Activated CD8-positive, alpha-beta memory T cell treated with anti-CD3 and anti-CD28 coated beads, Interleukin-2, amount 50 U/mL, for 24 hours (primary cell): ENCODE measurements around the gene MRPL55.

ENCODE experiments used
- DNase-seq: peaks from one replicate; pipeline ENCODE4 v3.0.0-alpha.2; 2020; ENCODE audit errors: extremely low read depth

The MRPL55 gene

GRCh38 chr1:228101614-228101993 is 7.5 kb downstream of the MRPL55 start:
- DNase-seq = no peak

DNA sequence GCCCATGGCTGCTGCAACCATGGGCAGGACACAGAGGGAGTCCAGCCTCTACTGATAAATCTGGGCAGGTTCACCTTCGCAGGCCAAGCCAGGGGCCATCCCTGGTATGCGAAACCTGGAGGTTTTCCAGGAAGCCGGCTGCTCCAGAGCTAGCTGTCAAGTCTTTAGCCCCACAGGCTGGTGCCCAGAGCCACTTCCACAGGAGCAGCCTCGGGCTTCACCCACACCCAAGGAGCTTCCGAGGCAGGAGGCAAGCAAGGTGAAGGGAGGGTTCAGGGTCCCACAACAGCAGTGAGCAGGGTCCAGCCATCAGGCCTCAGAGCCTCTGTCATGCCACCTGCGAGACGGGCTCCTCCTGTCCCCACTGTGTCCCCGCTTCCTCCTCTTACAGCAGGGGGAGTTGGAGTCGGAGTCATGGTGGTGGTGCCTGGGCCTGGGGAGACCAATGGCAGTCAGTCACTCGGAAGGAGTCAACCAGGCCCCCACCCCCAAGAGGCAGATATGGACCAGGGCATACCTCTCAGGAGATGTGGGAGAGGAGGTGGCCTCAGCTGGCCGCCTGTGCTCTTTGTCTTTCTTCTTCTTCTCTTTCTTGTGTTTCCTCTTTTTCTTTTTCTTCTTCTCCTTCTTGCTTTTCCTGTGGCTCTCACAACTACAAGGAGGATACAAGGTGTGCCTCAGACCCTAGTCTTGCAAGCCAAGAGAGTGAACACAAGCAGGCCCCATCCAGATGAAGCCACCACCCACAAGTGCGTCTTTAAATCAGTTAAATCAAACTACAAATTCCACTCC is 8.1 kb downstream of the MRPL55 start:
- no peak for DNase-seq

GRCh38 chr1:228099331-228099732 is 9.8 kb downstream of the MRPL55 start:
- DNase-seq = no peak

DNA sequence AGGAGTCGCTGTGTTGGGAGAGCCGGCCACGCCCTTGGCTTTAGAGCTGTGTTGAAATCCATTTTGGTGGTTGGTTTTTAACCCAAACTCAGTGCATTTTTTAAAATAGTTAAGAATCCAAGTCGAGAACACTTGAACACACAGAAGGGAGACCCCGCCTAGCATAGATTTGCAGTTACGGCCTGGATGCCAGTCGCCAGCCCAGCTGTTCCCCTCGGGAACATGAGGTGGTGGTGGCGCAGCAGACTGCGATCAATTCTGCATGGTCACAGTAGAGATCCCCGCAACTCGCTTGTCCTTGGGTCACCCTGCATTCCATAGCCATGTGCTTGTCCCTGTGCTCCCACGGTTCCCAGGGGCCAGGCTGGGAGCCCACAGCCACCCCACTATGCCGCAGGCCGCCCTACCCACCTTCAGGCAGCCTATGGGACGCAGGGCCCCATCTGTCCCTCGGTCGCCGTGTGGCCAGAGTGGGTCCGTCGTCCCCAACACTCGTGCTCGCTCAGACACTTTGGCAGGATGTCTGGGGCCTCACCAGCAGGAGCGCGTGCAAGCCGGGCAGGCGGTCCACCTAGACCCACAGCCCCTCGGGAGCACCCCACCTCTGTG is 10.7 kb downstream of the MRPL55 start:
- no peak for DNase-seq

GRCh38 chr1:228097333-228098081 is 11.6 kb downstream of the MRPL55 start:
- DNase-seq = no peak

DNA sequence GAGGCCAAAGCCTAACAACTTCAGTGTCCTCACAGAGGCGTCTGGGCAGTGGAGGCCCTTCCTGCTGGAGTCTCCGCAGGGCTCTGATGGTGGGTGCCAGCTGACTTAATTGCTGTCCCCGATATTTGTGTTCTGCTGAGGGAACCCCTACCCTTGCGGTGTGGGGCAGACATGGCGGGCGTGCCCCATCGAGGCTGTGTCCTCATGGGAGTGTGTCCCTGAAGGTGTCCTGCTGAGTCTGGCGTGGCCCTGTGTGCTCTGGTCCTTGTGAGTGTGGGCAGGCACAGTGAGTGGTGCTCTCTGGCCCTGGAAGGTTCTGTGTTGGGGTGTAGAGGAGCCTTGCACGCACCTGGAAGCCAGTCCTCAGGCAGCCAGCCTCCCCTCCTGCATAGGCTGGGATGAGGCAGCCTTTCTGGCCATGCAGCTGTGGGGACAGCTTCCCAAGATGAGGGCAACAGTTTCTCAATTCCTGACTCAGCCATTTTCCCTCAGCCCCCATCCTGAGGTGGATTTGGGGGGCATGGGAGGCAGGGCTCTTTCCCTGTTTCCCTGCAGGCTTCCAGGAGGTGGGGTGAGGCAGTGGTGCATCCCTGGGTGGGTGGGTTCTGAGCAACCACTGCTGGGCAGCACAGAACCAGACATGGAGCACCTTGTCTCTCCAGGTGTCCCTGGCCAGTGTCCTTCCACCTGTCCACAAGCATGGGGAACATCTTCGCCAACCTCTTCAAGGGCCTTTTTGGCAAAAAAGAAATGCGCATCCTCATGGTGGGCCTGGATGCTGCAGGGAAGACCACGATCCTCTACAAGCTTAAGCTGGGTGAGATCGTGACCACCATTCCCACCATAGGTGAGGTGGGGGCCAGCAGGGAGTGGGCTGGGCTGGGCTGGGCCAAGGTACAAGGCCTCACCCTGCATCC is 12.4 kb downstream of the MRPL55 start:
- no peak for DNase-seq

DNA sequence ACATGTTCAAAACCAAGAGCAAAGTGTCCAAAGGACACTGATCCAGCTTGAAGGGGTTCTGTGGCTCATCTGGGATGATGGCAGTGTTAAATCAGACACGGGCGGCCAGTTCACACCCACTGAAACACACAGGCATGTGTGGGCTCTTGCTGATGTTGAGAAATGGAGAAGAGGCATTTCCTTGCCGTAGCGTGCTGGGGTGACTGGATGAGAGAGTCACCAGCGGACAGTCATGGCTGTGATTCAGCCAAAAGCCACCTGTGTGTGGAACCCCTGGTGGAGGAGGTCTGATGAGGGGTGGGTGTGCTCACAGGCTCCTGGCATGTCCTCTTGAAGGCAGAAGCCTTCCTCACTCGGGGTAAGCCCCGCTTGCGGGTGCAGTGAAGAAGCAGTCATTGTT is 13.2 kb downstream of the MRPL55 start:
- DNase-seq = no peak

DNA sequence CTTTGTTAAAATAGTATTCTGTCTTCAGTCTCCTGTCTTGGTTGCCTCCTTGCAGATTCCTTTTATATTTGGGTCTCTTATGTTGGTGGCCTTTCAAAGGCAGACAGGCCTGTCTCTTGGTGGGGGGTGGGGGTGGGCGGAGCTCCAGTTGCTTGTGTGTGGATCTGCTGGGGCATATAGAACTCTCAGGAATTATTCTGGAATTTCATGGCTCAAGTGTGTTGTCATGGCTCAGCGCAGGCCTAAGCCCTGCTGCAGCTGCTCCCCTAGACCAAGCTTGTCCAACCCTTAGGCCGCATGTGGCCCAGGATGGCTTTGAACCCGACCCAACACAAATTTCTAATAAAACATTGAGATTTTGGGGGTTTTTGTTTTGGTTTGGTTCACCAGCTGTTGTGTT is 13.9 kb downstream of the MRPL55 start:
- DNase-seq = no peak

- DNase-seq = no peak
These were observed 14.6 kb downstream of the MRPL55 start for GRCh38 chr1:228094432-228095016.

GRCh38 chr1:228093050-228093906 is 15.8 kb downstream of the MRPL55 start:
- DNase-seq = no peak

DNA sequence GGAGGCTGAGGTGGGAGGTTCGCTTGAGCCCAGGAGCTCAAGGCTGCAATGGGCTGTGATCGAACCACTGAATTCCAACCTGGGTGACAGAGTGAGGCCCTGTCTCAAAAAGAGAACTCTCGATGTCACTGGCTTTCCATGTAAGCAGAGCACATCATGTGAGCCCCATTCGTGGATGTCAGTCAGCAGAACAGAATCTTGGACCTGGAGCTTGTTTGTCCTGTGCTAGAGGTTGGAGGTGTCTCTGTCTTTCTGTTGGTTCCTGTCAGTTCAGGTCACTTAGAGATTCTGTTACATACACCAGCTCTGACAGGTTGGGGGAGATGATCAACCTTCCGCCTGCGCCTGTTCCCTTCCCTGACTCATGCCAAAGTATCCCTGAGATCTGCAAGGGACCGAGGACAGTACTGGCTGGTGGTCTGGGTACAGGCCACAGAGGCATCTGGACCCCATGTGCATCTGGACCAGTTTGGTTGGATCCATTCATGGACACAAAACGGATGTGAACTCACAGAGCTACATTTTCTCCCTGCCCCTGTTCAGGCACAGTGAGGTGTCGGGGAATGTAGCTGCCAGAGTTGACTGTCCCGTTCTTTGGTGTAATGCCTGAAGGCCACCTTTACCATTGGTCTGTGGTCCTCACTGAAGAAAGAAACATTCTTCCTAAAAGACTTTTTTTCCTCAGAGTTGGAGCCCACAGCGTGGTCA is 16.6 kb downstream of the MRPL55 start:
- DNase-seq = no peak

DNA sequence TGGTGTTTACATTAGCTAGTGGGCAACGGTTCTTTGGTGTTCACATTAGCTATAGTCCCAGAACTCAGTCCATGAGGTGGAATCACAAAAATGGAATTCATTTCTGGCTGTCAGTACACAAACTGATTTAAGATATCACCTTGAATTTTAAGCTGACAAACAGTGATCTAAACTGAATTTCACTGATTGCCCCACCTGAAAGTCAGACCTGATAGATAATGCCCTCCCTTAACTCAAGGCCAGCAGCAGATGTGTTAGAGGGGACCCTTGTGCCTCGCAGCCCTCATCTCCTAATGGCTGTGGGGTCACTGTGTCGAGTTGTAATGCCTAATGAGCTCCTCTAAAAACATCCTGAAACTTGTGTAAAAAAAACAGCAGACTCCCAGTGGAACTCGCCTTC is 18.0 kb downstream of the MRPL55 start:
- no peak for DNase-seq

DNA sequence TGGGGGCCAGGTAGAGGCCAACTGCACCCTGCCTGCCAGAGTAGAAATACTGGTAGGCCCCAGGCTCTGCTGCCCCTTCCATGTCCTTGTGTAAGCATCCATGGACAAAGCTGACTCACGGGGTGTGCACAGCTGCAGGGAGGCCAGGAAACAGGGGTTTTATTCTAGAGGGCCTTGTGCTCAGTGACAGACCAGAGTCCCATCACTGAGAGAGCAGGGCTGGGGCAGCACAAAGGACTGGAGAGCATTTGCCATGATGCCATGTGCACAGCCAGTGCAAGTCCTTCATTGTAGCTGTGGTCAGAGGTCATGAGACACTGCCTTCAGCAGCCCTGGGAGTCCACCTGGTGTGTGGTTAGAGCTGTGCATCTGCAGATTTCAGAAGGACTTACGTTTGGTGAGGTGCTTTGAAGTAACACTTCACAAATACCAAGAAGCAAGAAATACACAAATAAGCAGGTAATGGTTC is 18.5 kb downstream of the MRPL55 start:
- no peak for DNase-seq

DNA sequence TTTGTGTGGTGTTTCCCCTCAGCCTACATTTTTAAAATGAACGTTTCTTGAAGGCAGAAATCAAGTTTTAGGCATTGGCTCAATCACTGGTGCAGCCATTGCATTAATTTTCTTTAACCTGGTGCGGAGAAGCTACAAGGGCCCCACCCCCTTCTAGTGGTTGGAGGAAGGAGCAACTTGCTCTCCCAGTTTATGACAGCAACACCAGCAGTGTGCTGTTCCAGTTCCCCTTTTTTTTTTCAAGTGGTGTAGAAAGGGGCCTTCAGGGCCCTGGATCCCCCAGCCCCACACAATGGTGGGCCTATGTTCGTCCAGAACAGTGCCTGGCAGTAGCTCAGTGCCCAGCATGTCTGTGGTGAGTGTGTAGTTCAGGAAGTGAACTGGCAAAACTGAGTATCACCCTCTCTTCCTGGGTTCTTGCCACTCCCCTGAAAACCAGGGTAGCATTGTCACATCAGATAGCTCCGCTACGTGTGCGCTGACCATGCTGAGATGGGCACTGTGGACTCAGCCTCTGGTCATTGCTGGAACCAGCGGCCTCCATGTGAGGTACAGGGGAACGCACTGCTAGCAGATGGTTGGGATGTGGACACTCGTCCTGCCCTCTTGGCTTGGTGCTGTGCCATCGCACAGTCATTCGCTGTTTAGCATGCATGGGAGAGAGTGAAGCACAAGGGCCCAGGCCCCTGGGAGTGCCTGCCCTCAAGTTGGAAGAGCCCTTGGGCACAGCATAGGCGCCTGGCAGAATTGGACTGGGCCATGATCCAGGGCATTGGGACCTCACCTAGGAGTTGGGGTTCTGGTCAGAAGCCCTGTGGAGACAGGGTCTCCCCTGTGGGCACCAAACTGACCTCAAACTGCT is 19.3 kb downstream of the MRPL55 start:
- DNase-seq = no peak

DNA sequence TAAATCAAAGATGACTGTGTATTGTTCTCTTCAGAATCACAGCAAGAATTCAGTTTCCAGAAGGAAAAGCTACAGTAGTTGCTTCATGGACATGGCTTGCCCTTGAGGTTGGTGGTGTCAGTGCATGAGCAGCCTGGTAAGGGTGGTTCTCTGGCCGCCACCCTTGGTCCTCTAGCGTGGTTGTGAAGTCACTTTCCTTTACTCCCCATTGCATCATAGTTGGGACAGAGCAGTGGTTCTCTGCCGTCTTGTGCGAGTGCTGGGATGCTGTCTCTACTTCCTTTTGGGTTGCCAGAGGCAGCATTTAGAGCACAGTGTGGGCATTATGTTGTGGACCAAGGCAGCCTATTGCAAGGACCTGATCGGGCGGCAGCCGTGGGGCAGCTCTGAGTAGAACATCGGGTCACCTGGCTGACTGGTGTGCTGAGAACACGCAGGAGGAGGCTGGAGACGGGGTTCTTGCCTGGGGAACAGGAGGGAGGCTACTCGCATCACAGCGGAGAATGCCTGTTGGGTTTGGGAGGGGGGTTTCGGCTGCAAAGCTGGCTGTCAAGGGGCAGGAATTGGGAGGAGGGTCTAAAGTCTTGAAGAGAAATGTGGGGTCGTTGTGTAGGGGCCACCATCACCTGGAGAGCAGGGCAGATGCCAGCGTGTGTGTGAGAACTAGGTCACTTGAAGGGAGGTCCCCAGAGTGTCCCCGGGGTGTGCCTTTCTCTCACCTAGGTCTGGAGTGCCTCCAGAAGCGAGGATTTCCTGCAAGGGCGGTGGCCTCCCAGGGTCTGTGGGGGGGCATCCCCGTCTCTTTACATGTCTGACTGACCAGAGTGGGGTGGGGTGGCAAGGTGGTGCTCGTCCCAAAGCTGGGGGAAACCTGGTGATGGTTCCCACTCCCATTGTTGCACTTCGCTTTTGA is 20.3 kb downstream of the MRPL55 start:
- no peak for DNase-seq

DNA sequence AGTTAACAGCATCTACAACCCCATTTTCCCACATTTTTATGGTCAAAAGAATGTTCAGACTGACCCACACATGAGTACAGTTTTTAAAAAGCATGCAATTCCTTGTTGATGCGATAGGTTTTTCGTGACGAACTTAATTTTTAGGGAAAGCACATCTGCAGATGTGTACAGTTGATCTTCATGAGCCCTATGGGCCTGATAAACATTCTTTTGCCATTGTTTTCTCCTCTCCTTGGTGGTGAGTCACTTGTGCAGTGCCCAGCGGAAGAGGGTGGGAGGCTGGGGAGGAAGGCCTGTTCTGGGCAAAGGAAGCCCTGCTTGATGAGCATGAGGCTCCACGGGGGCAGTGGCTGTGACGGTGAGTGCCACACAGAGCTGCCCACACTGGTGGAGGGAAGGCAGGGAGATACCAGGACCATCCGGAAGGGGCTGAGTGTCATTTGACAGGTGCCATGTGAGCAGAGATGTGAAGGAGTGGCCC is 21.3 kb downstream of the MRPL55 start:
- DNase-seq = no peak

GRCh38 chr1:228085287-228085951 is 23.7 kb downstream of the MRPL55 start:
- DNase-seq = no peak
